Activated CD8-positive, alpha-beta T cell treated with anti-CD3 and anti-CD28 coated beads, Interleukin-2, amount 10 ng/mL, durations not matched to agents 7 days and 5 days (primary cell): ENCODE results near the gene BGLAP. TPM values are rescaled to one million over a fixed set of nuclear protein-coding genes. Genes with fewer than 3 reads are reported as not detected.

Experiments used
- ATAC-seq: fragments of 150-1000 bp; cut with Tn5 transposase; one replicate; pipeline ENCODE4 v1.10.0; 2021; ENCODE audit warnings: moderate library complexity
- CTCF ChIA-PET: fragments of 350-600 bp; sonication (Branson Sonifier 250); formaldehyde crosslinking; loops from one replicate; lab custom pipeline; 2021; ENCODE audit warnings: antibody characterized with exemption; lab: Charles Lee
- POLR2A ChIA-PET: fragments of 350-600 bp; sonication (Branson Sonifier 250); formaldehyde crosslinking; loops from one replicate; lab custom pipeline; 2021; ENCODE audit warnings: antibody characterized with exemption; lab: Charles Lee
- DNase-seq: peaks from one replicate; pipeline ENCODE4 v3.0.0-alpha.2; 2020
- H3K27ac Mint-ChIP-seq: one replicate; pipeline ENCODE4 v1.8.0; 2021; ENCODE audit warnings: mild to moderate bottlenecking, mixed read lengths
- H3K27me3 Mint-ChIP-seq: one replicate; pipeline ENCODE4 v1.8.0; 2021; ENCODE audit warnings: low read depth, mixed read lengths
- H3K36me3 Mint-ChIP-seq: one replicate; pipeline ENCODE4 v1.8.0; 2021; ENCODE audit warnings: low read depth, mixed read lengths
- H3K4me1 Mint-ChIP-seq: one replicate; pipeline ENCODE4 v1.8.0; 2021; ENCODE audit warnings: low read depth, mixed read lengths
- H3K4me3 Mint-ChIP-seq: one replicate; pipeline ENCODE4 v1.8.0; 2021; ENCODE audit warnings: mild to moderate bottlenecking, mixed read lengths
- H3K9me3 Mint-ChIP-seq: one replicate; pipeline ENCODE4 v1.8.0; 2022; ENCODE audit warnings: mixed read lengths; ENCODE audit not compliant: insufficient read depth
- total RNA-seq, 2 experiments: library from RNA; stranded (reverse); gene quantifications; one replicate each; pipeline ENCODE4 v1.2.3, GENCODE V29; 2021

BGLAP gene
- total RNA-seq, 2 experiments from 2014 or later = 2.8 TPM

DNA sequence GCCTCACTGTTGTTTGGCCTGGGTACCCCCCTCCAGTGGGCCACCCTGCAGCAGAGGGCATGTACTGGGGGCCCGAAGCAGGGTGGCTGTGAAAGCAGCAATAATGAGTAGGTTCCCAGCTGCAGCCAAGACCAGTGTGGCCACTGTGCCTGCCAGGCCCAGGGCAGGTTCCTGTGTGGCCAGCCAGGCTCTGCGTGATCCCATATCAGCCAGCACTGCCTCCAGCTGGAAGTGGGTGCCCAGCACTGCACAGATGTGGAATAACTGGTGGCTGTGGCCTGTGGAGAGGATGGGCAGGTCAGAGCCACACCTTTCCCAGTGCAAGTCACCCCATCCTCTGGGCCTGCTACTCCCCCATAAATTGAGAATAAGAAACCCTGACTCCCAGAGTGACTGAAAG, 2.1 kb downstream of the BGLAP start:
- H3K27me3 Mint-ChIP-seq = no peaks in the 10 kb centered on the region
- H3K4me1 Mint-ChIP-seq = peaks cover 34% of the 10 kb centered on the region
- DNase-seq (no peak), ATAC-seq (no peak)
- H3K9me3 Mint-ChIP-seq = no peaks in the 10 kb centered on the region
- H3K4me3 Mint-ChIP-seq = no peak overlapping the region
- no peak overlapping the region for H3K27ac Mint-ChIP-seq
- peaks cover 7% of the 10 kb centered on the region for H3K36me3 Mint-ChIP-seq
- POLR2A ChIA-PET = interaction anchor here (2.4 to 3.1 kb wide), 2 partner anchors 31 to 38 kb away, joined by 10 to 12 read pairs; partner anchors contain the start of genes PMF1 and SMG5
- CTCF ChIA-PET = interaction anchor here (0.6 kb wide), 1 partner anchor 276 kb away, joined by 3 read pairs; no protein-coding TSS in a partner anchor

DNA sequence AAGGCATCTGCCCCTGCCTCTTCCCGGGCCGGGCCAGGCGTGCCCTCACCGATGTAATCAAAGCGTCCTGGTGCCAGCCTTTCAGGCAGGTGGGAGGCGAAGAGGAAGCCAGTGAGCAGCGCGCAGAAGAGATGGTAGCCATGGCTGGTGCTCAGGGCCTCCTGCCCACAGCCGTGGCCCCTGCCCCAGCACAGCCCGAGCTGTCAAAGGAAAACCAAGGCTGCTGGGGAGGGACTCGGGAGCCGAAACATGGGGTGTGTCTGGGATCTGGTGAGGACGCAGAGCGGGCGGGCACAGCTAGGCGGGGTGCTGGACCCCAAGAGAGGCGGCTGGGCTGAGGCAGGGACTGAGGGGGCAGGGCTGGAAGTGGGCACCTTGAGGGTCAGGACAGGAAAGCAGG, 2.7 kb downstream of the BGLAP start:
- H3K27ac Mint-ChIP-seq = peak overlapping the region; percentile 93
- H3K36me3 Mint-ChIP-seq = peaks cover 9% of the 10 kb centered on the region
- DNase-seq (no peak), ATAC-seq (no peak)
- H3K4me3 Mint-ChIP-seq = peak overlapping the region; percentile 75
- ChIA-PET CTCF (interaction anchor here (0.6 to 2.1 kb wide), 2 partner anchors 148 to 275 kb away, joined by 3 to 8 read pairs; no protein-coding TSS in a partner anchor), POLR2A (interaction anchor here (1.4 to 3.1 kb wide), 3 partner anchors 14 to 38 kb away, joined by 5 to 12 read pairs (median 10); partner anchors contain the start of genes PMF1 and SMG5)
- no peaks in the 10 kb centered on the region for H3K27me3 Mint-ChIP-seq
- peaks cover 34% of the 10 kb centered on the region for H3K4me1 Mint-ChIP-seq
- no peaks in the 10 kb centered on the region for H3K9me3 Mint-ChIP-seq

DNA sequence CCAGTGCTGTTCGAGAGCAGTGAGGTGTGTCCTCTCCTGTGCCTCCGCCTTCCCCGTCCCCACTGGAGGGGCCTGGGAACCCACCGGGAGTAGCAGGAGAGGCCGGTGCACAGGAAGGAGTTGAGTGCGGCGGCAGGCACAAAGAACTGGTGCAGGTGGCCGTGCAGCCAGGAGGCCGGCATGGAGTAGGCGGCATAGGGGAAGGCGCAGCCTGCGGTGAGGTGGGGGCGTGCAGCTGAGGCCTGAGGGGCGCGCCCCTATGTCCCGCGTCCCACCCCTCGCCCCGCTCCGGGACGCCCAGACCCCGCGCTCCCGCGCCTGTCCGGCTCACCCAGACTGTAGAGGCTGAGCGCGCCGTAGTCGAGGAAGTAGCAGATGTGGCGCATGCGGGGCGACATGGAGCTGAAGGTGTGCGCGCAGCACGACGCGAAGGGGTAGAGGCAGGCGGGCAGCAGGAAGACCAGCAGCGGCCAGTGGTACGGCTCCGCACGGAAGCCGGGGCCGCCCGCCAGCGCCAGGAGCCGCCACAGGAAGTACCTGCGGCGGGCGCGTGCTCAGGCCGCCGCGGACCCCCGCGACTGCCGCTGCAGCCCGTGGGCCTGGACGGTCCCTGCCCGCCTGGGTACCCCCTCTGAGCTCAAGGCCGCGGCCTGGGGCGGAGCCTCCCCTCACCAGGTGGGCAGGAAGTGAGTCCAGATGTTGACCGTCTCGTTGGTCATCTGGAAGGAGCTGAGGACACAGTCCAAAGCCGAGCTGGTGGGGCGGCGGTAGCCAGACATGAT, 3.7 kb downstream of the BGLAP start:
- Mint-ChIP-seq H3K36me3 (peaks cover 9% of the 10 kb centered on the region), H3K4me3 (peak overlapping the region; percentile 75), H3K27me3 (no peaks in the 10 kb centered on the region), H3K27ac (peak overlapping the region; percentile 93), H3K4me1 (peaks cover 37% of the 10 kb centered on the region), H3K9me3 (no peaks in the 10 kb centered on the region)
- ATAC-seq (peak; percentile 82), DNase-seq (peak; percentile 65)
- POLR2A ChIA-PET = interaction anchor here (0.6 to 3.1 kb wide), 8 partner anchors 12 to 1099 kb away, joined by 3 to 12 read pairs (median 4); partner anchors contain the start of genes PMF1 and SMG5
- CTCF ChIA-PET = interaction anchor here (0.6 to 2.4 kb wide), 11 partner anchors 11 to 149 kb away, joined by 3 to 9 read pairs (median 3); no protein-coding TSS in a partner anchor

DNA sequence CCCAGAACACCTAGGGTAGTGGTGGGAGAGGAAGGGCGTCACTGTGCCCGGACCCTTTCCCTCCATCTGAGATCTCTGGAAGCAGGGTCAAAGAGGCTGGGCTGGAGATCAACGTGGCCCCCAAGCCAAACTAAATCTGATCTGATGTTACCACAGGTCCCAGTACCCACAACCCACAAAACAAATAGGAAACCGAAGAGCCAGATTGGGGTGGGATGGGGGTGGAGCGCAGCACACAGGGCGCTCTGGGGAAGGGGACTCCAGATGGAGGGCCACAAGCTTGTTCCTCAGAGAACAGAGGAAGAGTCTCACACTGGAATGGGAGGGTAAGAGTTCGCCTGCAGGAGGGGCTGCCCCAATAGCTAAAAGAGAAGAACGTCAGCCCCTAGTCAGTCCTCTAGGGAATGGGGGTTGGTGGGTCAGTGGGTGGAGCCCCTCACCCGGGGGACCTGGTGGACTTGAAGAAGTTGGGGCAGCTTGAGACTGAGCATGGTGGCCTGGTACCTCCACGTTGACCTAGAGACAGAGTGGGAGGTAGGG, 4.3 kb downstream of the BGLAP start:
- no peak overlapping the region for H3K4me3 Mint-ChIP-seq
- H3K27me3 Mint-ChIP-seq = no peaks in the 10 kb centered on the region
- peaks cover 10% of the 10 kb centered on the region for H3K36me3 Mint-ChIP-seq
- ChIA-PET CTCF (interaction anchor here (0.6 to 2.4 kb wide), 11 partner anchors 10 to 150 kb away, joined by 3 to 9 read pairs (median 3); no protein-coding TSS in a partner anchor), POLR2A (interaction anchor here (0.9 to 3.1 kb wide), 7 partner anchors 11 to 98 kb away, joined by 3 to 12 read pairs (median 4); partner anchors contain the start of genes PMF1 and SMG5)
- DNase-seq (no peak), ATAC-seq (no peak)
- H3K4me1 Mint-ChIP-seq = peaks cover 43% of the 10 kb centered on the region
- peak overlapping the region; percentile 63 for H3K27ac Mint-ChIP-seq
- no peaks in the 10 kb centered on the region for H3K9me3 Mint-ChIP-seq

DNA sequence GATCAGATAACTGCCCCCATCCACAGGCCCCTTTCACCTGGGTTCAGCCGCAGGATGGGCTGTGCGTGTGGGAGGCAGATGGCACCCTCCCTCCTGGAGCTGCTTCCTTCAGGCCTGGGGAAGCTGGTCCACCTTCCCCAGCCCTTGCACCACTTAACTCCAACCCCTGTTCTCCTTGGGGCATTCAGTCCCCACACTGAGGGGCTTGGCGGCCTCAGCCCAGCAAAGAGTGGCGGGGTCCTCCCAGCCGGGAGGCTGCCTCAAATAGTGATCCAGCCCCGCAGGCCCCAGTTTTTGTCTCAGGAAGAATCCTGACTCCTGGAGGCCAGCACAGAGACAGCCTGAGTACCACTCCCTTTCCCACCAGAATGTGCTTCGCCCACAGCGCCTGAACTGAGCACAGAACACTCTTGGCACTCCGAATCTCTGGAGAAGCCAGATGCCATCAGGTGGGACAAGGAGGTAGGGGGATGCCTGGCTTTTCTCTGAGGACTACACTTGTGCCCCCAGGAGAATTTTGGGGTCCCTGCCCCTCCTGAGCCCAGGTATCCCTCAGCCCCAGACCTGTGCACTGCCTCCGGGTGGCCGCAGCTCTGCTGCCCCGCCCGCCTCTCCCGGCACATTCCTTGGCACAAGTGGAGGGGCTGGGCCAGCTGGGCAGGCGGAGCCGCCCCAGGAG, 4.9 kb downstream of the BGLAP start:
- Mint-ChIP-seq H3K27me3 (no peaks in the 10 kb centered on the region), H3K4me1 (peaks cover 45% of the 10 kb centered on the region), H3K4me3 (no peak overlapping the region), H3K27ac (no peak overlapping the region), H3K9me3 (no peaks in the 10 kb centered on the region), H3K36me3 (peaks cover 16% of the 10 kb centered on the region)
- ChIA-PET POLR2A (interaction anchor here (0.9 to 3.1 kb wide), 4 partner anchors 10 to 36 kb away, joined by 3 to 12 read pairs (median 4); partner anchors contain the start of gene SMG5), CTCF (interaction anchor here (1.0 to 2.4 kb wide), 7 partner anchors 10 to 151 kb away, joined by 3 to 9 read pairs (median 3); no protein-coding TSS in a partner anchor)
- no peak for ATAC-seq
- DNase-seq = no peak

DNA sequence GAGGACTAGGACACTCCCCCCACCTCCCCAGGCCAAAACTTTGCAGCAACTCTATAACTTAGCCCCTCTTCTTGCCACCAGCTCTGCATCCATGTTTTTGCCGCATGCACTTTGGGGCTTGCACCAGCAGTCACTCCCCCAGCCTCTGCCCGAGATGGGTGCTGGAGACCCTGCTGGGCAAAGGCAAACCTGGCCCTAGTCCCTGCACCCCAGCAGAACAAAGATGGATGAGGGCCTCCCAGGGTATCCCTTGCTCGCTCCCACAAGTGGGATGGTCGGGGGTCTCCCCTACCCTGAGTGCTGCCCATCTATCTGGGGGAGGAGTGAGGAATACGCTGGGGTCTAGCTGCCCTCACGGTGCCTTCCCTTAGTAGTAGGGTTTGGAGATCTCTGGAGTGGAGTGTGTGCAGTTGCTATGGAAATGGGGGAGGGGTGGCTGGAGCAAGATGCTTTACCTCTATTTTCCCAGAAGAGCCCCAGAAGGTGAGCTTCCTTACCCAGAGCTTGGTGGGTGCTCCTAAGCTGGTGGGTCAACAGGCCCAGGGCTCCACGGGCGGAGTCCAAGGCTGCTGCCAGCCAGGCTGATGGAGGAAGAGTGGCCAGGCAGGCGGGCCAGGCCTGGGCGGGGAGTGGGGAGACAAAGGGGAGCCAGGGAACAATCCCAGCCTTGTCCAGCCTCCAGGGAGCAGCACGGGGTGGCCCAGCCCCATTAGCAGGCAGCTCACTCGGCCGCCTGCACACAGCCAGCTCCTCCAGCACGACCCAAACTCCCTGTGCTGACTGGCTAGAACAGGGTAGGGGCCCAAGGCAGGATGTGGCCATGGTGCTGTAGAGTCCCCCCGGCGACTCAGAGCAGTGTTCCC, 5.7 kb downstream of the BGLAP start, which contains the start of gene PAQR6:
TSS of gene PAQR6 (minus strand) at position 597 of the 863 bp plus-strand sequence. CDS start 1,325 bp downstream, outside the sequence.
- ChIA-PET POLR2A (interaction anchor here (0.9 to 3.1 kb wide), 3 partner anchors 17 to 35 kb away, joined by 3 to 12 read pairs (median 3); partner anchors contain the start of genes PMF1 and SMG5), CTCF (interaction anchor here (0.5 to 2.4 kb wide), 3 partner anchors 22 to 1861 kb away, joined by 3 to 9 read pairs (median 4); no protein-coding TSS in a partner anchor)
- no peak for DNase-seq
- Mint-ChIP-seq H3K36me3 (peaks cover 23% of the 10 kb centered on the region), H3K27me3 (no peaks in the 10 kb centered on the region), H3K27ac (peak within 1 kb of the TSS; percentile 64), H3K9me3 (no peaks in the 10 kb centered on the region), H3K4me3 (no peak within 1 kb of the TSS), H3K4me1 (peaks cover 52% of the 10 kb centered on the region)
- ATAC-seq = no peak

DNA sequence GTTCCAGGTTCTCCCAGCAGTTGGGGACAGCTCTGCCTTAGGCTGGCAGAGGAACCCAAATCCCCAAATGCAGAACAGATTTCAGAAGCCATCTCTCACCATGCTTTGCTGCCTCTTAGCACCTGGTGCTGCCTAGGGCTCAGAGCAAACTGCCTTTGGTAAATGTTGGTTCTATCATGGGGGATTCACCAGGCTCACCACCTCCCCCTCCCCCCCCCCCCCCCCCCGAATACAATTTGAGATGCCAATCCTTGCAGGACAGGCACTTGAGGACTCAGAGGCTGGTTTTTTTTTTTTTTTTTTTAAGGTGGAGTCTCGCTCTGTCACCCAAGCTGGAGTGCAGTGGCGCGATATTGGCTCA, 6.3 kb downstream of the BGLAP start:
- H3K36me3 Mint-ChIP-seq = peaks cover 30% of the 10 kb centered on the region
- POLR2A ChIA-PET = interaction anchor here (0.9 kb wide), 1 partner anchor 35 kb away, joined by 3 read pairs; the partner anchor contains the start of gene PMF1
- H3K4me3 Mint-ChIP-seq = no peak overlapping the region
- ATAC-seq = no peak
- CTCF ChIA-PET = interaction anchor here (0.5 kb wide), 1 partner anchor 87 kb away, joined by 3 read pairs; no protein-coding TSS in a partner anchor
- DNase-seq = no peak
- no peaks in the 10 kb centered on the region for H3K27me3 Mint-ChIP-seq
- H3K27ac Mint-ChIP-seq = peak overlapping the region; percentile 64
- H3K4me1 Mint-ChIP-seq = peaks cover 54% of the 10 kb centered on the region
- H3K9me3 Mint-ChIP-seq = no peaks in the 10 kb centered on the region

DNA sequence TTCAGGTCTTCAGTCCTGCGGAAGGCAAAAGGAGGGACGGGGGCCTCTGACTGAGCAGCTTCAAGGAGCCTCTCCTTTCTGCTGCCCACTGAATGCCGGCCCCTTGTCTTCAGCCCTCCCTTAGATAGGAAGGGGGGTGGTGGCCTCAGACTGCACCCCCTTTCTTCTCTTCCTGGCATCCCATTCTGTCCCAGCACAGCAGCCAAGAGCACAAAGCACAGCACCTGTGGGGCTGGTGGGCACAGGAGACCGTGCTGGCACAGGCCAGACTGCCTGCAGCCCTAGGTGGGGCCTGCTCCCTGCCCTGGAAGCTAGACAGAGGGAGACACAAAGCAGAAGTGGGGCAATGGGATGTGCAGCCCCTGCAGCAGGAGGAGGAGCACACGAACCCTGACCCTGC, 7.6 kb downstream of the BGLAP start:
- DNase-seq (no peak), ATAC-seq (no peak)
- H3K27ac Mint-ChIP-seq = peak overlapping the region; percentile 34
- no peak overlapping the region for H3K4me3 Mint-ChIP-seq
- peaks cover 42% of the 10 kb centered on the region for H3K4me1 Mint-ChIP-seq
- H3K27me3 Mint-ChIP-seq = no peaks in the 10 kb centered on the region
- no peaks in the 10 kb centered on the region for H3K9me3 Mint-ChIP-seq
- ChIA-PET CTCF (no interaction called here), POLR2A (no interaction called here)
- H3K36me3 Mint-ChIP-seq = peaks cover 37% of the 10 kb centered on the region

DNA sequence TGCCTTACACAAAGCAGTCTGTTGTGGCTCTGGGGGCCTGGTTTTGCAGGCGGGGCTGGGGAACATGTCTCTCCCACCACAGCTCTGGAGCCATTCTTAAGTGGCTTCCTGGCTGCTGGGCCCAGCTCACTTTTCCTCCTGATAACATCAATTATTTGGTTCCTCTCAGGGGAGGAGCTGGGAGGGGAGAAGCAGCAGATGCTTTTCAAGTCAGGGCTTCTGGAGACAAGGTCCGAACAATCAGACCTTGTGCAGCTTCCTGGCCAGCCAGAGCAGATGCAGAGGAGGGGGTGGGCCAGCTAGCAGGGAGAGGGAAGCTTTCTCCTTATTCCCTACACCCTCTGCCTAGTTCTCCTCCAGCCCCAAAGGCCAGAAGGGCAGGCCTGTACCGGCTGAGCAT, 9.5 kb downstream of the BGLAP start:
- DNase-seq = peak; percentile 39
- H3K27me3 Mint-ChIP-seq = no peaks in the 10 kb centered on the region
- H3K27ac Mint-ChIP-seq = peak overlapping the region; percentile 86
- CTCF ChIA-PET = interaction anchor here (1.2 to 1.4 kb wide), 3 partner anchors 8 to 155 kb away, joined by 4 to 6 read pairs (median 4); no protein-coding TSS in a partner anchor
- H3K36me3 Mint-ChIP-seq = peaks cover 43% of the 10 kb centered on the region
- ATAC-seq = peak; percentile 48
- H3K4me3 Mint-ChIP-seq = peak overlapping the region; percentile 10
- H3K4me1 Mint-ChIP-seq = peaks cover 26% of the 10 kb centered on the region
- no peaks in the 10 kb centered on the region for H3K9me3 Mint-ChIP-seq
- POLR2A ChIA-PET = interaction anchor here (0.8 to 1.3 kb wide), 4 partner anchors 21 to 97 kb away, joined by 3 to 6 read pairs (median 3); partner anchors contain the start of gene SMG5

DNA sequence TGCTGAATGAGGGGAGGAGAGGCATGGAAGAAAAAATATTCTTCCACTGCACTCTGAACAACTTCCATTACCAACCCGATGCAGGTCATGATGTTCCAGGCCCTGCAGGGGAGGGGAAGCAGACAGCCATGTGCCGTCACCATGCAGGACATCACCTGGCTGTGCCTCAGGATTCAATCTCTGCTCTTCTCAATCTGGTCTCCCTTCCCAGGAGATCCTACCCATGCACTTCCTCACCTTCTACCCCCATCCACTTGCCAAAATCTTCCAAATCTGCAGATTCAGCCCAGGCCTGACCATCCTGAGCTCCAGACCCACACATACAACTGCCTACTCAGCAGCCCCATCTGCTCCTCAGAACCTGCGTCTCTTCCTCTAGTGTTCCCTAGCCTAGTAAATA, 11.7 kb downstream of the BGLAP start:
- peaks cover 43% of the 10 kb centered on the region for H3K4me1 Mint-ChIP-seq
- POLR2A ChIA-PET = interaction anchor here (0.7 kb wide), 1 partner anchor 29 kb away, joined by 3 read pairs; the partner anchor contains the start of gene SMG5
- CTCF ChIA-PET = no interaction called here
- no peak overlapping the region for H3K4me3 Mint-ChIP-seq
- no peak for ATAC-seq
- H3K9me3 Mint-ChIP-seq = no peaks in the 10 kb centered on the region
- no peaks in the 10 kb centered on the region for H3K27me3 Mint-ChIP-seq
- no peak for DNase-seq
- H3K27ac Mint-ChIP-seq = peak overlapping the region; percentile 28
- H3K36me3 Mint-ChIP-seq = peaks cover 58% of the 10 kb centered on the region
